Bronchial epithelial cell (primary cell): ENCODE measurements around the gene HSD17B14. TPM values are rescaled to one million over a fixed set of nuclear protein-coding genes. Genes with fewer than 3 reads are reported as not detected.

Source experiments
- DNase-seq: peaks from one replicate; pipeline ENCODE4 v3.0.0-alpha.2; 2010; ENCODE audit warnings: low read depth
- FAIRE-seq: peaks from 2 replicates; lab custom pipeline; 2011; peaks lifted over from hg19 to GRCh38; lab: Jason Lieb, UNC
- H3K27me3 ChIP-seq: 2 replicates; pipeline ENCODE4 v1.5.1; 2011; ENCODE audit warnings: low read length; ENCODE audit not compliant: control insufficient read depth, insufficient read depth
- H3K36me3 ChIP-seq: 2 replicates; pipeline ENCODE4 v1.5.1; 2011; ENCODE audit warnings: low read length; ENCODE audit not compliant: control insufficient read depth, insufficient read depth
- H3K4me3 ChIP-seq: 2 replicates; pipeline ENCODE4 v1.5.1; 2011; ENCODE audit warnings: mild to moderate bottlenecking, low read depth, low read length, control low read depth
- CTCF ChIP-seq: IDR thresholded peaks from 2 replicates; pipeline ENCODE4 v1.5.1; 2011; ENCODE audit warnings: mild to moderate bottlenecking, moderate library complexity, low read length, control low read depth, inconsistent platforms; ENCODE audit not compliant: insufficient read depth, severe bottlenecking
- total RNA-seq: library from RNA; depleted of rRNA; stranded (reverse); fragments of >200 nt; gene quantifications from 2 replicates; pipeline ENCODE4 v1.2.1, GENCODE V29; 2014

Gene HSD17B14
- total RNA-seq, 1 donor from 2014 or later, result 1.3 TPM

- FAIRE-seq (no peak), DNase-seq (no peak)
- Histone ChIP-seq H3K36me3 (peaks cover 11% of the 10 kb centered on the region), H3K4me3 (no peak overlapping the region), H3K27me3 (no peaks in the 10 kb centered on the region)
- TF ChIP-seq CTCF, result no peak
Observed at GRCh38 chr19:48805452-48805851, 30.8 kb downstream of the HSD17B14 start.

- Histone ChIP-seq H3K4me3 (no peak overlapping the region), H3K36me3 (peaks cover 11% of the 10 kb centered on the region), H3K27me3 (no peaks in the 10 kb centered on the region)
- no peak for DNase-seq
- no peak for TF ChIP-seq CTCF
- FAIRE-seq, result no peak
Observed at GRCh38 chr19:48804496-48804895, 31.8 kb downstream of the HSD17B14 start.

- TF ChIP-seq CTCF, result no peak
- Histone ChIP-seq H3K4me3 (no peak overlapping the region), H3K27me3 (no peaks in the 10 kb centered on the region), H3K36me3 (peaks cover 9% of the 10 kb centered on the region)
- no peak for FAIRE-seq
- DNase-seq, result no peak
Observed at GRCh38 chr19:48802623-48803022, 33.7 kb downstream of the HSD17B14 start.

GRCh38 chr19:48799358-48800300 is 36.7 kb downstream of the HSD17B14 start:
- FAIRE-seq (no peak), DNase-seq (no peak)
- Histone ChIP-seq H3K27me3 (no peaks in the 10 kb centered on the region), H3K4me3 (no peak overlapping the region), H3K36me3 (peaks cover 4% of the 10 kb centered on the region)
- no peak for TF ChIP-seq CTCF

GRCh38 chr19:48798937-48799336 is 37.4 kb downstream of the HSD17B14 start:
- Histone ChIP-seq H3K36me3 (peaks cover 4% of the 10 kb centered on the region), H3K27me3 (no peaks in the 10 kb centered on the region), H3K4me3 (no peak overlapping the region)
- no peak for TF ChIP-seq CTCF
- DNase-seq (peak; percentile 26), FAIRE-seq (no peak)
